Measurements from ENCODE around the gene ZNF837.

ZNF837 gene

DNA sequence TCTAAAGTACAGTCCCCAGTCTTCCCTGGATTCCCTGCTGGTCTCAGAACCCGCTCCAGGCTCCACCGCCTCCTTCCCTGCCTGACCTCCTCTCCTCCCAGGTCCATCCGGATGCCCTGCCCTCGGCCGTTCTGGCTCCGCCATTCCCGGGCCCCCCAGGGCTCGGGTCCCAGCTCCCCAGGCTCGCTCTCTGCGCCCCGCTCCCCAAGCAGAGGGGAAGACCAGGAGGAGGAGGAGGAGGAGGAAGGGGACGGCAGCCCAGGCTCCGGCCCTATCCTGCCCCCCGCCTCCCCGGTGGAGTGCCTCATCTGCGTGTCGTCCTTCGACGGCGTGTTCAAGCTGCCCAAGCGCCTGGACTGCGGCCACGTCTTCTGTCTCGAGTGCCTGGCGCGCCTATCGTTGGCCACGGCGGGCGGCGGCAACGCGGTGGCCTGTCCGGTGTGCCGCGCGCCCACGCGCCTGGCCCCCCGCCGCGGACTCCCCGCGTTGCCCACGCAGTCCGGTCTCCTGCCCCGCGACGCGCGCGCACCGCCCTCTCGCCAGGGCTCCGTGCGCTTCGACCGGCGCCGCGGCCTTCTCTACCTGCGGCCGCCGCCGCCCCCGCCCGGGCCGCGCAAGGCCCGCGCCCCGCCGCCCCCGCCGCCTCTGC, 15.3 kb upstream of the ZNF837 start:
- H3K27me3 ChIP-seq (ENCODE audit: insufficient read depth, poor library complexity, severe bottlenecking), result no peaks in the 10 kb centered on the region
- peak overlapping the region; percentile 64 for H3K27ac ChIP-seq (ENCODE audit: poor library complexity, severe bottlenecking)
- DNase-seq (ENCODE audit: low spot score), result peak; percentile 59
- TF ChIP-seq, protein P1, sequence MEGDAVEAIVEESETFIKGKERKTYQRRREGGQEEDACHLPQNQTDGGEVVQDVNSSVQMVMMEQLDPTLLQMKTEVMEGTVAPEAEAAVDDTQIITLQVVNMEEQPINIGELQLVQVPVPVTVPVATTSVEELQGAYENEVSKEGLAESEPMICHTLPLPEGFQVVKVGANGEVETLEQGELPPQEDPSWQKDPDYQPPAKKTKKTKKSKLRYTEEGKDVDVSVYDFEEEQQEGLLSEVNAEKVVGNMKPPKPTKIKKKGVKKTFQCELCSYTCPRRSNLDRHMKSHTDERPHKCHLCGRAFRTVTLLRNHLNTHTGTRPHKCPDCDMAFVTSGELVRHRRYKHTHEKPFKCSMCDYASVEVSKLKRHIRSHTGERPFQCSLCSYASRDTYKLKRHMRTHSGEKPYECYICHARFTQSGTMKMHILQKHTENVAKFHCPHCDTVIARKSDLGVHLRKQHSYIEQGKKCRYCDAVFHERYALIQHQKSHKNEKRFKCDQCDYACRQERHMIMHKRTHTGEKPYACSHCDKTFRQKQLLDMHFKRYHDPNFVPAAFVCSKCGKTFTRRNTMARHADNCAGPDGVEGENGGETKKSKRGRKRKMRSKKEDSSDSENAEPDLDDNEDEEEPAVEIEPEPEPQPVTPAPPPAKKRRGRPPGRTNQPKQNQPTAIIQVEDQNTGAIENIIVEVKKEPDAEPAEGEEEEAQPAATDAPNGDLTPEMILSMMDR (IDR thresholded peaks at IDR 0.05; ENCODE audit: poor library complexity, severe bottlenecking), result no peak
- H3K4me3 ChIP-seq (ENCODE audit: severe bottlenecking), result peak overlapping the region; percentile 25
- H3K36me3 ChIP-seq (ENCODE audit: low read depth), result peaks cover 38% of the 10 kb centered on the region
- peak; percentile 39; the same call in 2 of the 3 replicates for ATAC-seq (ENCODE audit: low read depth)
- H3K4me1 ChIP-seq (ENCODE audit: insufficient read depth, poor library complexity, severe bottlenecking), result peaks cover 8% of the 10 kb centered on the region
- H3K9me3 ChIP-seq (ENCODE audit: severe bottlenecking), result no peaks in the 10 kb centered on the region

DNA sequence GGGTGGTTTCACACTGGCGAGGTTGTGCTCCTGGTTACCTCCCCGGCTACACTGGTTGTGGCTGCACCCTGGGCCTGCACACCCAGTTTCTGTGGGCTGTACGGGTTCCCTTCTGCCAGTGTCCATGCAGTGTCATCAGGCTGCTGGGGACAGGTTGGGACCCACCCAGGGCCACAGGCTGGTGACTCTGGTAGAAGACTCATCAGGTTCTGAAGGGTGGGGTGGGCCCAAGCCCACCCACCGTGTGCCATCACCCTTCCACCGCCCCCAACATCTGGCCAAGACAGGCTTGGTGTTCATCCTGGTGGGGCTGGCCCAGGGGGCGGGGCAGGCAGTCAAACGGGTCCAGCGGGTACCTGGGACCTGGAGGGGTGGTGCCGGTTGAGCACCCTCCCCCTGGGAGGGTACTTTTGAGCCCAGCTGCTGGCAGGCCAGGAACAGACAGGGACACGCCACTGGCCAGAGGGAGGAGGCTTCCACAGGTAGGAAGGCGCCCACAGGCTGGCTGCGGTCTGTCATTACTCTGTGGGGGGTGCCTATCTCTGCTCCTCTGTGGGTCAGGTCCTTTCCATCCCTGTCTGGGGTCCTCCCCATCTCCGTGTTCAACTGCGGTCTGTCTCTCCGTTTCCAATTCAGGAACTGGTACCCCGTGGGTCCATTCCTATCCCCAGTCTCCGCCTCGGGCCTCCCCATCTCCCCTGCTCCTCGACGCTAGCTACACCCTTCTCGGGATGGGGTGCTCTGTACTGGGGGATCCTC, 14.6 kb upstream of the ZNF837 start, which contains the start of gene RNF225:
Gene RNF225 (plus strand): TSS at position 437 of the 759 bp plus-strand sequence. CDS start 434 bp downstream, outside the sequence.
- peaks cover 8% of the 10 kb centered on the region for H3K4me1 ChIP-seq (ENCODE audit: insufficient read depth, poor library complexity, severe bottlenecking)
- DNase-seq (ENCODE audit: low spot score), result peak; percentile 83
- H3K9me3 ChIP-seq (ENCODE audit: severe bottlenecking), result no peaks in the 10 kb centered on the region
- H3K4me3 ChIP-seq (ENCODE audit: severe bottlenecking), result peak within 1 kb of the TSS; percentile 25
- no peaks in the 10 kb centered on the region for H3K27me3 ChIP-seq (ENCODE audit: insufficient read depth, poor library complexity, severe bottlenecking)
- peak within 1 kb of the TSS; percentile 64 for H3K27ac ChIP-seq (ENCODE audit: poor library complexity, severe bottlenecking)
- TF ChIP-seq, protein P1 (IDR thresholded peaks at IDR 0.05; ENCODE audit: poor library complexity, severe bottlenecking), result no peak
- peaks cover 45% of the 10 kb centered on the region for H3K36me3 ChIP-seq (ENCODE audit: low read depth)
- peak; percentile 72 for ATAC-seq (ENCODE audit: low read depth)

DNA sequence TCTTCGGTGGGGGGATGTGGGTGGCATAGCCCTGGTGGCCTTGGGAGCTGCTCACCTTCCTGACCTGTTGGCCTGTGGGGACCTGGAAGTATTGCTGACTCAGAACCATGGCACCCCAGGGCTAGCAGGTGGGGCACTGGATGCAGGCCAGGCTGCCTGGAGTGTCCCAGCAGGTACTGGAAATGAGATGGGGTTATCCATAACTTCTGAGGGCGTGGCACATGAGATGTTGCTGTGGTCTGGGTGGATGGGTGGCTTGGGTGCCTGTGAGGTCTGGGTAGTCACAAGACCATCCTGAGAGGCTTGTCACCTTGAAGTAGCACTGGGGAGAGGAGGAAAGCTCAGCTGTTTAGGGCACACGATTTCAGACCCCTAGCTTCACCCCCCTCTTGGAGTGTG, 14.0 kb upstream of the ZNF837 start:
- peak; percentile 32 for ATAC-seq (ENCODE audit: low read depth)
- no peaks in the 10 kb centered on the region for H3K9me3 ChIP-seq (ENCODE audit: severe bottlenecking)
- H3K27ac ChIP-seq (ENCODE audit: poor library complexity, severe bottlenecking), result peak overlapping the region; percentile 64
- no peaks in the 10 kb centered on the region for H3K27me3 ChIP-seq (ENCODE audit: insufficient read depth, poor library complexity, severe bottlenecking)
- no peak overlapping the region for H3K4me3 ChIP-seq (ENCODE audit: severe bottlenecking)
- H3K4me1 ChIP-seq (ENCODE audit: insufficient read depth, poor library complexity, severe bottlenecking), result peaks cover 8% of the 10 kb centered on the region
- H3K36me3 ChIP-seq (ENCODE audit: low read depth), result peaks cover 49% of the 10 kb centered on the region
- peak; percentile 65 for DNase-seq (ENCODE audit: low spot score)
- TF ChIP-seq, protein P1 (IDR thresholded peaks at IDR 0.05; ENCODE audit: poor library complexity, severe bottlenecking), result no peak

DNA sequence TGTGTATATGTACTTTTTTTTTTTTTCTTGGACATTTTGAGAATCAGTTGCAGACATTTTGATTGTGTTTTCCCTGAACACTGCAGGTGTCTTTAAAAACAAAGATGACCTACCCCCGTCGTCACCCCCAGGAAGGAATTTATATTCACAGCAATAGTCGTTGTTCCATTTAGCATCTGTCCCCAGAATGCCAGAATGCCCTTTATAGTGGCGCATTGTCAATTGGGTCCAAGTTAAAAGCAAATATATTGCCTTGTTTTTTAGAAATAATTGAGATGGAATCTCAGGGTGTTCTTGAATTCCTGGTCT, 12.8 kb upstream of the ZNF837 start:
- no peak for ATAC-seq (ENCODE audit: low read depth)

More for the DNA sequence above, 12.8 kb upstream of the ZNF837 start:
- DNase-seq (ENCODE audit: low spot score), result no peak
- Histone ChIP-seq H3K4me3 (ENCODE audit: severe bottlenecking) (no peak overlapping the region), H3K27me3 (ENCODE audit: insufficient read depth, poor library complexity, severe bottlenecking) (no peaks in the 10 kb centered on the region), H3K36me3 (ENCODE audit: low read depth) (peaks cover 61% of the 10 kb centered on the region), H3K9me3 (ENCODE audit: severe bottlenecking) (no peaks in the 10 kb centered on the region), H3K27ac (ENCODE audit: poor library complexity, severe bottlenecking) (peak overlapping the region; percentile 64), H3K4me1 (ENCODE audit: insufficient read depth, poor library complexity, severe bottlenecking) (peaks cover 17% of the 10 kb centered on the region)
- TF ChIP-seq, protein P1 (IDR thresholded peaks at IDR 0.05; ENCODE audit: poor library complexity, severe bottlenecking), result no peak

Data from RWPE2 (cell line).